GM23338 (cell line): ENCODE results near the gene HK2. TPM values are rescaled to one million over a fixed set of nuclear protein-coding genes. Genes with fewer than 3 reads are reported as not detected.

Experiments used
- ATAC-seq: fragments of 200-7000 bp; cut with Tn5 transposase; 3 replicates; pipeline ENCODE4 v1.9.1; 2020
- DNase-seq: peaks from one replicate; pipeline ENCODE4 v3.0.0-alpha.2; 2015; ENCODE audit warnings: low spot score
- H2AFZ ChIP-seq: fragments of 200-600 bp; sonication (generic); 2 replicates; pipeline ENCODE4 v1.8.0; 2016; ENCODE audit warnings: antibody characterized with exemption, mild to moderate bottlenecking, moderate library complexity
- H3F3A ChIP-seq: fragments of 200-600 bp; sonication (generic); replicated peaks from 2 replicates; pipeline ENCODE4 v1.8.0; 2017; ENCODE audit warnings: antibody characterized with exemption, mixed run types, low read depth
- H3K27ac ChIP-seq: fragments of 200-600 bp; sonication (generic); 2 replicates; pipeline ENCODE4 v1.6.1; 2016; ENCODE audit warnings: low read depth
- H3K27me3 ChIP-seq: fragments of 200-600 bp; sonication (generic); 2 replicates; pipeline ENCODE4 v1.8.0; 2016; ENCODE audit warnings: mild to moderate bottlenecking, mixed run types, moderate library complexity; ENCODE audit not compliant: insufficient read depth
- H3K36me3 ChIP-seq: fragments of 200-600 bp; sonication (generic); 2 replicates; pipeline ENCODE4 v1.8.0; 2016; ENCODE audit warnings: mild to moderate bottlenecking; ENCODE audit not compliant: insufficient read depth
- H3K4me1 ChIP-seq: fragments of 200-600 bp; sonication (generic); 2 replicates; pipeline ENCODE4 v1.8.0; 2016; ENCODE audit warnings: mild to moderate bottlenecking, moderate library complexity; ENCODE audit not compliant: insufficient read depth
- H3K4me2 ChIP-seq: fragments of 200-600 bp; sonication (generic); 2 replicates; pipeline ENCODE4 v1.7.1; 2017; ENCODE audit warnings: mixed run types
- H3K4me3 ChIP-seq: fragments of 200-600 bp; sonication (generic); 2 replicates; pipeline ENCODE4 v1.6.1; 2016; ENCODE audit warnings: mixed run types
- H3K79me2 ChIP-seq: fragments of 200-600 bp; sonication (generic); replicated peaks from 2 replicates; pipeline ENCODE4 v1.8.0; 2017; ENCODE audit warnings: mild to moderate bottlenecking; ENCODE audit not compliant: insufficient read depth
- H3K9me2 ChIP-seq: fragments of 200-600 bp; sonication (generic); 2 replicates; pipeline ENCODE4 v1.8.0; 2017; ENCODE audit not compliant: insufficient read depth
- H4K20me1 ChIP-seq: fragments of 200-600 bp; sonication (generic); replicated peaks from 2 replicates; pipeline ENCODE4 v1.8.0; 2017; ENCODE audit warnings: mild to moderate bottlenecking; ENCODE audit not compliant: insufficient read depth
- H3K27ac Mint-ChIP-seq: 2 replicates; pipeline ENCODE4 v1.8.0; 2020; ENCODE audit warnings: inconsistent platforms, mild to moderate bottlenecking, moderate library complexity, mixed read lengths
- H3K27me3 Mint-ChIP-seq: 3 replicates; pipeline ENCODE4 v1.8.0; 2022; ENCODE audit warnings: low read depth, mild to moderate bottlenecking, moderate library complexity, mixed read lengths, inconsistent platforms; ENCODE audit not compliant: insufficient read depth, poor library complexity
- H3K36me3 Mint-ChIP-seq: 3 replicates; pipeline ENCODE4 v1.8.0; 2021; ENCODE audit warnings: low read depth, mild to moderate bottlenecking, inconsistent platforms, moderate library complexity, mixed read lengths
- H3K4me1 Mint-ChIP-seq: 3 replicates; pipeline ENCODE4 v1.8.0; 2020; ENCODE audit warnings: mild to moderate bottlenecking, inconsistent platforms, mixed read lengths
- H3K4me3 Mint-ChIP-seq: 3 replicates; pipeline ENCODE4 v1.8.0; 2021; ENCODE audit warnings: moderate library complexity, mild to moderate bottlenecking, inconsistent platforms, mixed read lengths
- H3K9me3 Mint-ChIP-seq: 3 replicates; pipeline ENCODE4 v1.8.0; 2020; ENCODE audit warnings: moderate library complexity, mild to moderate bottlenecking, inconsistent platforms, mixed read lengths
- EZH2 ChIP-seq: fragments of 200-600 bp; sonication (generic); IDR thresholded peaks from one replicate; pipeline ENCODE4 v1.8.0; 2017; ENCODE audit warnings: antibody characterized with exemption, mild to moderate bottlenecking, low read depth; ENCODE audit not compliant: unreplicated experiment
- EZH2phosphoT487 ChIP-seq: fragments of 200-600 bp; sonication (generic); IDR thresholded peaks from one replicate; pipeline ENCODE4 v1.8.1; 2018; ENCODE audit warnings: antibody characterized with exemption; ENCODE audit not compliant: unreplicated experiment
- JUNB ChIP-seq: IDR thresholded peaks from one replicate; pipeline ENCODE4 v1.6.1; 2016; ENCODE audit warnings: antibody characterized with exemption; ENCODE audit not compliant: unreplicated experiment
- NANOG ChIP-seq: IDR thresholded peaks from 2 replicates; pipeline ENCODE4 v1.6.1; 2016; ENCODE audit warnings: antibody characterized with exemption, borderline replicate concordance
- STAT1 ChIP-seq: IDR thresholded peaks from one replicate; pipeline ENCODE4 v1.6.1; 2016; ENCODE audit warnings: antibody characterized with exemption; ENCODE audit not compliant: unreplicated experiment
- ZNF114 ChIP-seq: fragments of 250-450 bp; sonication (Bioruptor Pico); IDR thresholded peaks from 2 replicates; pipeline ENCODE4 v1.5.0; 2020; ENCODE audit warnings: mild to moderate bottlenecking, moderate library complexity
- ZNF331 ChIP-seq: fragments of 250-450 bp; sonication (Bioruptor Pico); IDR thresholded peaks from 2 replicates; pipeline ENCODE4 v1.5.0; 2020; ENCODE audit warnings: low read depth, mild to moderate bottlenecking, moderate library complexity
- polyA plus RNA-seq: library from polyadenylated mRNA; unstranded; fragments of >200 nt; fragmentation: Nextera tagmentation; extraction: Ambion mirVana; gene quantifications from 2 replicates; pipeline ENCODE4 v1.2.1, GENCODE V29; 2016
- total RNA-seq: library from RNA; depleted of rRNA; stranded (reverse); fragments of >200 nt; shearing (Covaris generic); gene quantifications from 2 replicates; pipeline ENCODE4 v1.2.3, GENCODE V29; 2014
- TF ChIP-seq, protein P1 (sequence below): IDR thresholded peaks from 2 replicates; pipeline ENCODE4 v1.6.1; 2016; ENCODE audit warnings: antibody characterized with exemption
- TF ChIP-seq, protein P2 (sequence below), 2 experiments: fragments of 200-600 bp in 1 of 2; sonication (generic) in 1 of 2; conservative IDR thresholded peaks; 2 replicates each; pipeline versions ENCODE4 v1.5.1 to v1.6.1; 2016 to 2017; ENCODE audit warnings: antibody characterized with exemption in 2 of 2, low read depth in 2 of 2, mild to moderate bottlenecking in 2 of 2, moderate library complexity in 1 of 2
- TF ChIP-seq, protein P3 (sequence below): fragments of 250-450 bp; sonication (Bioruptor Pico); IDR thresholded peaks from 2 replicates; pipeline ENCODE4 v1.5.0; 2020; ENCODE audit warnings: mild to moderate bottlenecking, moderate library complexity
- TF ChIP-seq, protein P4 (sequence below): IDR thresholded peaks from one replicate; pipeline ENCODE4 v1.6.1; 2018; ENCODE audit warnings: antibody characterized with exemption; ENCODE audit not compliant: unreplicated experiment

Gene HK2
- total and polyA plus RNA-seq, 2 experiments from 2014 or later: 23.2 to 54.7 TPM

DNA sequence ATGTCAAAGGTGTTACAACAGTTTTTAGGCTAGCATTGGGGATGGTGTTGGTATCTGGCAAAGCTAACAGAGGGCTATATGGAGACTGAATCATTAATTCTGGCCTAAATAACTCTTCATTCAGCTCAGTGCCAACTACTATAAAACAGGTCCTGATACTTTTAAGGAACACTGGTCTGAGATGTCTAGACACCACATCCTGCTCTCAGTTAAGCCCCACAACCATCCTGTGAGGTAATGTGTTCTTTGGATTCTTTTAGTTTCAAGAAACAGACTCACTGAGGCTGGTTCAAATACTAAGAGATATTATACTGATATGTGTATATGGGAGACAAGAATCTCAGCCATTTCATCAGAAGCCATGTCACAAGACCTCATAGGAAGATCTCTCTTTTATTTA, 14.2 kb upstream of the HK2 start:
- Mint-ChIP-seq H3K4me3 (no peak overlapping the region), H3K4me1 (peaks cover 10% of the 10 kb centered on the region), H3K36me3 (no peaks in the 10 kb centered on the region), H3K27ac (no peak overlapping the region), H3K27me3 (peaks cover 2% of the 10 kb centered on the region), H3K9me3 (no peaks in the 10 kb centered on the region)
- H3K9me2 ChIP-seq: no peaks in the 10 kb centered on the region
- H3K79me2 ChIP-seq: no peaks in the 10 kb centered on the region
- no peaks in the 10 kb centered on the region for H3K27me3 ChIP-seq
- H4K20me1 ChIP-seq: no peaks in the 10 kb centered on the region
- H3K4me3 ChIP-seq: no peak overlapping the region
- no peaks in the 10 kb centered on the region for H3K36me3 ChIP-seq
- H3K4me1 ChIP-seq: no peaks in the 10 kb centered on the region
- H3K4me2 ChIP-seq: no peak overlapping the region
- ATAC-seq (no peak), DNase-seq (no peak)
- no peak overlapping the region for H2AFZ ChIP-seq
- no peak overlapping the region for H3K27ac ChIP-seq
- H3F3A ChIP-seq: no peaks in the 10 kb centered on the region
- TF ChIP-seq, protein P1, sequence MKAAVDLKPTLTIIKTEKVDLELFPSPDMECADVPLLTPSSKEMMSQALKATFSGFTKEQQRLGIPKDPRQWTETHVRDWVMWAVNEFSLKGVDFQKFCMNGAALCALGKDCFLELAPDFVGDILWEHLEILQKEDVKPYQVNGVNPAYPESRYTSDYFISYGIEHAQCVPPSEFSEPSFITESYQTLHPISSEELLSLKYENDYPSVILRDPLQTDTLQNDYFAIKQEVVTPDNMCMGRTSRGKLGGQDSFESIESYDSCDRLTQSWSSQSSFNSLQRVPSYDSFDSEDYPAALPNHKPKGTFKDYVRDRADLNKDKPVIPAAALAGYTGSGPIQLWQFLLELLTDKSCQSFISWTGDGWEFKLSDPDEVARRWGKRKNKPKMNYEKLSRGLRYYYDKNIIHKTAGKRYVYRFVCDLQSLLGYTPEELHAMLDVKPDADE: no peak
- no peak for TF ChIP-seq EZH2phosphoT487
- no peak for TF ChIP-seq NANOG
- TF ChIP-seq, protein P2, sequence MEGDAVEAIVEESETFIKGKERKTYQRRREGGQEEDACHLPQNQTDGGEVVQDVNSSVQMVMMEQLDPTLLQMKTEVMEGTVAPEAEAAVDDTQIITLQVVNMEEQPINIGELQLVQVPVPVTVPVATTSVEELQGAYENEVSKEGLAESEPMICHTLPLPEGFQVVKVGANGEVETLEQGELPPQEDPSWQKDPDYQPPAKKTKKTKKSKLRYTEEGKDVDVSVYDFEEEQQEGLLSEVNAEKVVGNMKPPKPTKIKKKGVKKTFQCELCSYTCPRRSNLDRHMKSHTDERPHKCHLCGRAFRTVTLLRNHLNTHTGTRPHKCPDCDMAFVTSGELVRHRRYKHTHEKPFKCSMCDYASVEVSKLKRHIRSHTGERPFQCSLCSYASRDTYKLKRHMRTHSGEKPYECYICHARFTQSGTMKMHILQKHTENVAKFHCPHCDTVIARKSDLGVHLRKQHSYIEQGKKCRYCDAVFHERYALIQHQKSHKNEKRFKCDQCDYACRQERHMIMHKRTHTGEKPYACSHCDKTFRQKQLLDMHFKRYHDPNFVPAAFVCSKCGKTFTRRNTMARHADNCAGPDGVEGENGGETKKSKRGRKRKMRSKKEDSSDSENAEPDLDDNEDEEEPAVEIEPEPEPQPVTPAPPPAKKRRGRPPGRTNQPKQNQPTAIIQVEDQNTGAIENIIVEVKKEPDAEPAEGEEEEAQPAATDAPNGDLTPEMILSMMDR (conservative IDR thresholded peaks at IDR 0.05; ENCODE audit: low read depth in 2 of 2): no peak
- TF ChIP-seq ZNF331 (CRISPR knock-in tag): no peak
- TF ChIP-seq, protein P3, sequence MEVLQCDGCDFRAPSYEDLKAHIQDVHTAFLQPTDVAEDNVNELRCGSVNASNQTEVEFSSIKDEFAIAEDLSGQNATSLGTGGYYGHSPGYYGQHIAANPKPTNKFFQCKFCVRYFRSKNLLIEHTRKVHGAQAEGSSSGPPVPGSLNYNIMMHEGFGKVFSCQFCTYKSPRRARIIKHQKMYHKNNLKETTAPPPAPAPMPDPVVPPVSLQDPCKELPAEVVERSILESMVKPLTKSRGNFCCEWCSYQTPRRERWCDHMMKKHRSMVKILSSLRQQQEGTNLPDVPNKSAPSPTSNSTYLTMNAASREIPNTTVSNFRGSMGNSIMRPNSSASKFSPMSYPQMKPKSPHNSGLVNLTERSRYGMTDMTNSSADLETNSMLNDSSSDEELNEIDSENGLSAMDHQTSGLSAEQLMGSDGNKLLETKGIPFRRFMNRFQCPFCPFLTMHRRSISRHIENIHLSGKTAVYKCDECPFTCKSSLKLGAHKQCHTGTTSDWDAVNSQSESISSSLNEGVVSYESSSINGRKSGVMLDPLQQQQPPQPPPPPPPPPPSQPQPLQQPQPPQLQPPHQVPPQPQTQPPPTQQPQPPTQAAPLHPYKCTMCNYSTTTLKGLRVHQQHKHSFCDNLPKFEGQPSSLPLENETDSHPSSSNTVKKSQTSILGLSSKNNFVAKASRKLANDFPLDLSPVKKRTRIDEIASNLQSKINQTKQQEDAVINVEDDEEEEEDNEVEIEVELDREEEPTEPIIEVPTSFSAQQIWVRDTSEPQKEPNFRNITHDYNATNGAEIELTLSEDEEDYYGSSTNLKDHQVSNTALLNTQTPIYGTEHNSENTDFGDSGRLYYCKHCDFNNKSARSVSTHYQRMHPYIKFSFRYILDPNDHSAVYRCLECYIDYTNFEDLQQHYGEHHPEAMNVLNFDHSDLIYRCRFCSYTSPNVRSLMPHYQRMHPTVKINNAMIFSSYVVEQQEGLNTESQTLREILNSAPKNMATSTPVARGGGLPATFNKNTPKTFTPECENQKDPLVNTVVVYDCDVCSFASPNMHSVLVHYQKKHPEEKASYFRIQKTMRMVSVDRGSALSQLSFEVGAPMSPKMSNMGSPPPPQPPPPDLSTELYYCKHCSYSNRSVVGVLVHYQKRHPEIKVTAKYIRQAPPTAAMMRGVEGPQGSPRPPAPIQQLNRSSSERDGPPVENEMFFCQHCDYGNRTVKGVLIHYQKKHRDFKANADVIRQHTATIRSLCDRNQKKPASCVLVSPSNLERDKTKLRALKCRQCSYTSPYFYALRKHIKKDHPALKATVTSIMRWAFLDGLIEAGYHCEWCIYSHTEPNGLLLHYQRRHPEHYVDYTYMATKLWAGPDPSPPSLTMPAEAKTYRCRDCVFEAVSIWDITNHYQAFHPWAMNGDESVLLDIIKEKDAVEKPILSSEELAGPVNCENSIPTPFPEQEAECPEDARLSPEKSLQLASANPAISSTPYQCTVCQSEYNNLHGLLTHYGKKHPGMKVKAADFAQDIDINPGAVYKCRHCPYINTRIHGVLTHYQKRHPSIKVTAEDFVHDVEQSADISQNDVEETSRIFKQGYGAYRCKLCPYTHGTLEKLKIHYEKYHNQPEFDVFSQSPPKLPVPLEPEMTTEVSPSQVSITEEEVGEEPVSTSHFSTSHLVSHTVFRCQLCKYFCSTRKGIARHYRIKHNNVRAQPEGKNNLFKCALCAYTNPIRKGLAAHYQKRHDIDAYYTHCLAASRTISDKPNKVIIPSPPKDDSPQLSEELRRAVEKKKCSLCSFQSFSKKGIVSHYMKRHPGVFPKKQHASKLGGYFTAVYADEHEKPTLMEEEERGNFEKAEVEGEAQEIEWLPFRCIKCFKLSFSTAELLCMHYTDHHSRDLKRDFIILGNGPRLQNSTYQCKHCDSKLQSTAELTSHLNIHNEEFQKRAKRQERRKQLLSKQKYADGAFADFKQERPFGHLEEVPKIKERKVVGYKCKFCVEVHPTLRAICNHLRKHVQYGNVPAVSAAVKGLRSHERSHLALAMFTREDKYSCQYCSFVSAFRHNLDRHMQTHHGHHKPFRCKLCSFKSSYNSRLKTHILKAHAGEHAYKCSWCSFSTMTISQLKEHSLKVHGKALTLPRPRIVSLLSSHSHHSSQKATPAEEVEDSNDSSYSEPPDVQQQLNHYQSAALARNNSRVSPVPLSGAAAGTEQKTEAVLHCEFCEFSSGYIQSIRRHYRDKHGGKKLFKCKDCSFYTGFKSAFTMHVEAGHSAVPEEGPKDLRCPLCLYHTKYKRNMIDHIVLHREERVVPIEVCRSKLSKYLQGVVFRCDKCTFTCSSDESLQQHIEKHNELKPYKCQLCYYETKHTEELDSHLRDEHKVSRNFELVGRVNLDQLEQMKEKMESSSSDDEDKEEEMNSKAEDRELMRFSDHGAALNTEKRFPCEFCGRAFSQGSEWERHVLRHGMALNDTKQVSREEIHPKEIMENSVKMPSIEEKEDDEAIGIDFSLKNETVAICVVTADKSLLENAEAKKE (CRISPR knock-in tag): no peak
- TF ChIP-seq JUNB: no peak
- TF ChIP-seq EZH2: no peak
- TF ChIP-seq ZNF114 (CRISPR knock-in tag): no peak
- TF ChIP-seq, protein P4, sequence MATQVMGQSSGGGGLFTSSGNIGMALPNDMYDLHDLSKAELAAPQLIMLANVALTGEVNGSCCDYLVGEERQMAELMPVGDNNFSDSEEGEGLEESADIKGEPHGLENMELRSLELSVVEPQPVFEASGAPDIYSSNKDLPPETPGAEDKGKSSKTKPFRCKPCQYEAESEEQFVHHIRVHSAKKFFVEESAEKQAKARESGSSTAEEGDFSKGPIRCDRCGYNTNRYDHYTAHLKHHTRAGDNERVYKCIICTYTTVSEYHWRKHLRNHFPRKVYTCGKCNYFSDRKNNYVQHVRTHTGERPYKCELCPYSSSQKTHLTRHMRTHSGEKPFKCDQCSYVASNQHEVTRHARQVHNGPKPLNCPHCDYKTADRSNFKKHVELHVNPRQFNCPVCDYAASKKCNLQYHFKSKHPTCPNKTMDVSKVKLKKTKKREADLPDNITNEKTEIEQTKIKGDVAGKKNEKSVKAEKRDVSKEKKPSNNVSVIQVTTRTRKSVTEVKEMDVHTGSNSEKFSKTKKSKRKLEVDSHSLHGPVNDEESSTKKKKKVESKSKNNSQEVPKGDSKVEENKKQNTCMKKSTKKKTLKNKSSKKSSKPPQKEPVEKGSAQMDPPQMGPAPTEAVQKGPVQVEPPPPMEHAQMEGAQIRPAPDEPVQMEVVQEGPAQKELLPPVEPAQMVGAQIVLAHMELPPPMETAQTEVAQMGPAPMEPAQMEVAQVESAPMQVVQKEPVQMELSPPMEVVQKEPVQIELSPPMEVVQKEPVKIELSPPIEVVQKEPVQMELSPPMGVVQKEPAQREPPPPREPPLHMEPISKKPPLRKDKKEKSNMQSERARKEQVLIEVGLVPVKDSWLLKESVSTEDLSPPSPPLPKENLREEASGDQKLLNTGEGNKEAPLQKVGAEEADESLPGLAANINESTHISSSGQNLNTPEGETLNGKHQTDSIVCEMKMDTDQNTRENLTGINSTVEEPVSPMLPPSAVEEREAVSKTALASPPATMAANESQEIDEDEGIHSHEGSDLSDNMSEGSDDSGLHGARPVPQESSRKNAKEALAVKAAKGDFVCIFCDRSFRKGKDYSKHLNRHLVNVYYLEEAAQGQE: no peak
- TF ChIP-seq STAT1: no peak
